GM04503 (cell line): ENCODE measurements around the gene C10orf71.

Experiments used
- DNase-seq: peaks from one replicate; pipeline ENCODE4 v3.0.0-alpha.2; 2012; ENCODE audit warnings: low read depth

Gene C10orf71

GRCh38 chr10:49314806-49315205 is 15.8 kb downstream of the C10orf71 start:
- no peak for DNase-seq

- no peak for DNase-seq
Measured at GRCh38 chr10:49318028-49318427, 19.1 kb downstream of the C10orf71 start.

GRCh38 chr10:49318755-49319154 is 19.8 kb downstream of the C10orf71 start:
- no peak for DNase-seq

DNA sequence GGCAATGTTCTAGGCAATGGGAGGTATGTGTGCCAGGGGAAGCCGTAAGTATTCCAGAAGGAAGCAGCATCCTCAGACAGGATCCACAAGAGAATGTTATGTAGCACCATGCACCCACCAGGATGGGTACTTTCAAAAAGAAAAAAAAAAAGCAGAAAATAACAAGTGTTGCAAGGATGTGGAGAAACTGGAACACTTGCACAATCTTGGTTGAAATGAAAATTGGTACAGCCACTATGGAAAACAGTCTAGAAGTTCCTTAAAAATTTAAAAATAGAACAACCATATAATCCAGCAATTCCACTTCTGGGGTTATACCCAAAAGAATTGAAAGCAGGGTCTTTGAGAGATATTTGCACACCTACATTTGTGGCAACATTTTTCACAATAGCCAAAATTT is 20.2 kb downstream of the C10orf71 start:
- DNase-seq, result no peak

DNA sequence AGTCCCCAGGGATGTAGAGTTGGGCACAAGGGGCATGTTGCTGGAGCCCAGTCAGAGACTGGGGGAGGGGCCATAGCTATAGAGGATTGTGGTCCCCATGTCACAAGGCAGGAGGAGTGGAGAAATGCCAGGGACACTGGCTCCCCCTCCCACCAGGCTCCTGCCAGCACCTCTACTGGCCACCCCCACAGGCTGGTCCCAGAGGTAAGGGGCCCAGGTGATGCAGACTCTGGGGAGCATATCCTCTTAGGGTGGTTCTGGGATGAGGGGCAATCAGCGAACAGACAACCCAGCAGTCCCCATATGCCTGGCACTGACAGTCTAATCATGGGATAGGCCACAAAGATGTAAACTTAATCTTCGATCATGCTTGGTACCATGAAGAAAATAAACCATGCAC is 21.2 kb downstream of the C10orf71 start:
- no peak for DNase-seq

- no peak for DNase-seq
Measured at GRCh38 chr10:49321021-49321420, 22.1 kb downstream of the C10orf71 start.

DNA sequence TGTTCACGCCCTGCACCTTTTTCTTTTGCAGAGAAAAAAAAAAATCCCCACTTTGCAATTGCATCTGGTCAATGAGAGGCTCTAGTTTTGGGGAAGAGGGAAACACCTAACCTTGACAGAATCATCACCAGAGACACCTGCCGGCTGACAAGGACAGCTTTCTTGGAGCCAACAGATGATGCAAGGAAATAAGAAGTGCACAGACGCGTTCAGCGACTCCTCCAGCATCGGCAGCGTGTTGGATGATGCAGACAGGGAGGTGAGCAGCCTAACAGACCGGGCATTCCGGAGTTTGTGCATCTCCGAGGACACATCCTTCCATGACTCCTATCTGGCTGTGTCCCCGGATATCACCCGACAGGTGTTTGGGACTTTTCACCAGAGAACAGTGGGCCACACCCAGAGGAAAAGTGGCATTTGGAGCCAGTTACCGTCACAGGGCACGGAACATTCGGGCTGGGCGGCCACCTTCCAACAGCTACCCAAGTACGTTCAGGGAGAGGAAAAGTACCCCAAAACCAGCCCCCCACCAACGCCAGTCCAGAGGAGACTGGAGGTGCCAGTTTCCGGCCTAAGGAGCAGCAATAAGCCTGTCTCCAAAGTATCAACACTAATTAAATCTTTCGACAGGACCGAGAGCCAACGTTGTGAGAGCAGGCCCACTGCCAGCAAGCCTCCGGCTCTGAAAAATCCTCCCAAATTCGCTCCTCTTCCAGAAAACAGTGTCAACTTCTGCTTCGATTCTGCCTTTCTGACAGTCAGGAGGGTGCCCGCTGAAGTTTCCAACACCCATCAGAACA is 23.6 kb downstream of the C10orf71 start:
- no peak for DNase-seq

DNA sequence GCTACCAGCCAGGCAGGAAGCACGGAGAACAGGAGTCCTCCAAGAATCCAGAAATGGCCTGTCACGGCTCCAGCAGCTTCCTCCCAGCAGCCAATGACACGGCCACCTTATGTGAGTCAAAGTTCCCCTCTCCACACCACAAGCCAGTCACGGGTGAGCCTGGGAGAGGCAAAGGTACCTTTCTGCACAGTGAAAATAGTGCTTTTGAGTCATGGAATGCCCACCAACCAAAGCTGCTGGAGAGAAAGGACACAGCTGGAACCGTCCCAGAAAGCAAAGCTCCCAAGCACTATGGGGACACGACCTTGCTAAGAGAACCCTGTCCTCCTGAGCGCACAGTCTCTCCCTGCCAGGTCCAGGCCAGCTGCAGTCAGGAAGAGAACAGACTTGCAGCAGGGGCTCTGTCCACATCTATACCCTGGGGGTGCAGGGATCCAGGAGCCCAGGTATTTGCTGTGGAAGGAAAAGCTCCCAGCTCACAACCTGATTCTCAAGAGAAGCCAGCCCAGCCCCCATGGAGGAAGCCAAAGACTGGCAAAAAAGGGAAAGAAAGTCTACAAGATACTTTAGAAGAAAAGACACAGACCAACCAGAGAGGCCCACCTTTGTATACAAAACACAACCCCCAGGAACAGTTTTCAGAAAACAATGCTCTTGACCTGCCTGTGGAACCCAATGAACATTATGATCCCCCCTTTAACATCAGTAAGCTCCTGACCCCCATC is 24.4 kb downstream of the C10orf71 start:
- DNase-seq, result no peak

GRCh38 chr10:49323896-49324270 is 24.9 kb downstream of the C10orf71 start:
- DNase-seq, result no peak

DNA sequence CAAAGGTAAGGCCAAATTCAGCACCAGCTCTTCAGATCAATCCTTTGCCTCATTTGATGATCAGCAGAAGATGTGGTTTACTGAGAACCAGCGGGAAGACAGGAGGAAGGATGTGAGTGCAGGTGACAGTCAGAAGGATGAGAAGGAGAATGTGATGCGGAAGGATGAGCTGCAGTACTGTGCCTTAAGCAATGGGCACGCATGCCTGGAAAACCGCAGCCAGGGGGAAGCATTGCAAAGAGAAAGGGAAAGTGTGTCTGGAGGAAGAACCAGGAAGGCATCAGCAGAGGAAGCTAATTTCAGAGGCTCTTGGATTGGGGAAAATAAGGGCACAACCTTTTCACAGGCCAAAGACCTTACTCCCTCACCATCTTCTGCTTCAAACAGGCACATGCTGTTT is 25.7 kb downstream of the C10orf71 start:
- no peak for DNase-seq

DNA sequence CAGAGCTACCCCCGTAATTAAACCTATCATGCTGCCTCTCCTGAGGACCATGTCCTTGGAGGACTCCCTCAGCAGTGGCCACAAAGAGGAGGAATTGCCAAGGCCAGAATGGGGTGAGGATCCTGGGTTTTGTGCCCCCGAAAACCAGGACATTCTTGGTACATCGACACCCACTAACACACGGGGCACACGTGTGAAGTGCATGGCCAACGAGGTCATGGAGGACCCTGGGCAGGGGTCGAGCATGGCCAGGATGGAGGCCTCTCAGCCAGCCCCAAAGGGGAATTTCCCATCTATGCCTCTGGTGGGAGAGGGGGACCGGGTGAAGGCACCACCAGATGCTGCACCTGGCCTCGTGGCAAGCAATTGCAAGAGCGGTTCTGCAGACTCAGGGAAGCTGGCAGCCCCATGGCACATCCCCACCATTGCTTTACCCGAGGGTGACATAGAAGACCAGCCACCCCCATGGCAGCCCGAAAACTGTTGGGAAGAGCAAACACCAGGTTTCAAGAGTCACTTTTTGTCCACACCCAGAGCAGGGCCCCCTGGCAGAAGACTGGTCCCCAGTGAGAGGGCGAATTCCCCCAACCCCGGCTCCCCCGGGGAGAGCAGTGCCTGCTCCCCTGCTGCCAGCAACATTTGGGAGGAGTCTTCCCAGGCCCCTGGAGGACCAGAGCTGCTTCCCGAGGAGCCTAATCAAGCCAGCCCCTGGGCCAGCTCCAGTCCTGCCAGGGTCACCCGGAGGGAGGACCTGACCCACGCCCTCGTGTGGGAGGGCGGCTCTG is 26.4 kb downstream of the C10orf71 start:
- no peak for DNase-seq

DNA sequence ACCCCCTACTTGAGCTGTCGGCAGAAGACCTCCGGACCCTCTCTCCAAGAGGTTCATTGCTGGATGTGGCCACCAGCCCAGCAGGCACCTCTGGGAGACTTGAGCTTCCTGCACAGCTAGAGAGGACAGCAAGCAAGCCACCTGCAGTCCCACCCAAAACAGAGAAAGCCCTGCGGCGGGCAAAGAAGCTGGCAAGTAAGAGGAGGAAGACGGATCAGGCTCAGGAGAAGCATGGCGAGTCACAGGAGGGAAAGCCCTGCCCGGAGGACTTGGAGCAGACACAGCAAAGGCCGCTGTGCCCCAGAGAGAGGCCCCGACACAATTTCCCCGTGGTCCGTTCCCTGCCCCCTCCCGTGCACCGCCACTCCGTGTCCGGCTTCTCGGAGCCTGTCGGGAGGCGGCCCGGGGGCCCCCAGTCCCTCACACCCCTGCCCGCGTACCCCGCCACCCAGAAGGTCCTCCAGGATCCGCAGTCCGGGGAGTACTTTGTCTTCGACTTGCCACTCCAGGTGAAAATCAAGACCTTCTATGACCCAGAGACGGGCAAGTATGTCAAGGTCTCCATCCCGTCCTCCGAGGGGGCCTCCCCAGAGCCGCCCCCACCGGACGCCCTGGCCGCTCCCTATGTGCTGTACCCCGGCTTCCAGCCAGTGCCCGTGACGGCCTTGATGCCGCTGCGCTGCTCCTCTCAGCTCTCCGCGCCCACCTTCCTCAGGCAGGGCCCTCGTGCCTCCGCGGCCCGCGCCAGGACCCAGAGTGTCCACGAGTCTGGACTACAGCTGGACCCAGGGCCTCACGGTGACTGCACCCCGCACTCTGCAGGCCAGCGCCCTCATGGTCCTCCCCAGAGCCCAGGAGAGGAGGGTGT is 27.2 kb downstream of the C10orf71 start:
- DNase-seq, result no peak

GRCh38 chr10:49327036-49327813 is 28.3 kb downstream of the C10orf71 start:
- no peak for DNase-seq

- DNase-seq, result no peak
Measured at GRCh38 chr10:49328401-49329145, 29.6 kb downstream of the C10orf71 start.

- DNase-seq, result no peak
Measured at GRCh38 chr10:49329146-49329505, 30.2 kb downstream of the C10orf71 start.

DNA sequence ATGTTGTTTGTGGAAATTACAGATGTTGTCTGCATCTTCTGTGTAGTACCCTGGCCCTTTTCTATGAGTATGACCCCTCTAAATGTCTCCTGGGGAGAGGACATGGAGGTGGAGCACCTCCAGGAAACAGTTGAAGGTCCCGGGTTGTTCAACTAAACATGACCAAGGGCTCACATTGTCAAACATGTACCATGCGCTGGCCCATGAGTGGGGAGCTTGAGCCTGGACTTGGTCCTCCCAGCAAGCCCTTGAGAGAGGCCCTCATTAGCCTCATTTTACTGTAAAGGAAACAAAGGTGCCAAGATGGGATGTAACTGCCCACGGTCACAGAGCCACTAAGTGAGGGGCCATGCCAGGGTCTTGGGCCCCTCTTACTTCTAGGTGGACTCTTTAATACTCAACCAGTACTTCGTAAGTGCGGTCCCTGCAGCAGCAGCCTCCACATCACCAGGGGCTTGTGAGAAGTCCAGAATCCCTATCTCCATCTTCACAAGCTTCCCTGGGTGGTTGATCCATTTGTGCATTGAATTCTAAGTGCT is 31.2 kb downstream of the C10orf71 start:
- no peak for DNase-seq

- no peak for DNase-seq
Measured at GRCh38 chr10:49331431-49331830, 32.5 kb downstream of the C10orf71 start.

DNA sequence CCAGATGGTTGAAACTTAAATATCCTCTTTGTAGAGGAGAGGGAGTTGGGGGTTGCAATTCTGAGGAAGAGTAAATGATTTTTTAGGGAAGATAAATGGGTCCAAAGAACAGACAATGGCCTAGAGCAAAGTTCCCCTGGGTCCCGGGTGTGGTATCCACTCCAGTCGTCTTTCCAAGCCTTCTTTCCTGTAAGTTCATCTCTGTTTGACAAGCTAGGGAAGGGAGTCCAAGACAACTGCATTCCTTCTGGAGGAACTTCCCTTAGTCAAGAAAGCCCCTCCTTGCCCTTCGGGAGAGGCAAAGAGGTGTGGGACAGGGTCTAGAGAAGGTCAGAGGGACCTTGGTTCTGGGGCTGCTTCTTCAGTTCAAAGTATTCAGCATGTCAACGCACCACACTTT is 33.4 kb downstream of the C10orf71 start:
- no peak for DNase-seq

DNA sequence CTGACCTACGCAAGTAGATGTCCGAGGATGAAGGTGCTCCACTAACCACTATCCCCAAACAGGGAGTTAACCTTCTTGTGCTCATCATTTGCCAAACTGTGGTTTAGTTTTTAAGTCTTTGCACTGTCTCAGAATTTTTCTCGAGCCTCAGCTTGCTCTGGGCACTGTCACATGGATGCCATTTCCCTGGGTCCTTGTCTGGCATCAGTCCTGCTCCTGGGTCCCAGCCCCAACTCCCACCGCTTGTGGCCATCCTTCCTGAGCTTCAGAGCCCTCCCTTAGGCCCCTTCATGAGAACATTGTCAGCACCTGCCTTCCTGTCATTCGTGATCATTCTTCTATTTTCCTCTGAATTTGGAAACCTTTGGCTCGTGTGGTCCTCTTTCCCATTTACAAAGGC is 33.8 kb downstream of the C10orf71 start:
- DNase-seq, result no peak

DNA sequence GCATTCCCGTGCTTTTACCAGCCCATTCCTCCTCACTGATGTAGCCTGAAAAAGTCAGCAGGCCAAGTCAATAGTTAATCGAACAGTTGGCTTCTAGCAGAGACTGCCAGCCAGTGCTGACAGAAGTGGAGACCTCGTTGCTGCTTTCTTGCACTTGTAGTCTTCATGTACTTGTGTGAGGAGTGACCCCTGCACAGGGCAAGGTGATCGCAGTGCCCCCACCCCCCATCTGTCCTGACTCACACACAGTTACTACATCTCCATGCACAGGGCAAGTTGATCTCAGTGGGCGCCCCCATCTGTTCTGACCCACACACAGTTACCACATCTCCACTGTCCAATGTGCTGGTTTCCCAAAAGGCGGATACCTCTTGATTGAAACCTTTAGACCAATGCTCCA is 34.2 kb downstream of the C10orf71 start:
- no peak for DNase-seq
